Measurements from ENCODE around the gene CHRM2.
A peak's percentile ranks its signal among the peaks of the same experiment; 100 is the strongest.

Gene CHRM2

GRCh38 chr7:136953386-136953785 lies 84.9 kb downstream of the CHRM2 start:
- H3K27ac ChIP-seq, result no peak overlapping the region
- H3K4me2 ChIP-seq, result no peak overlapping the region

GRCh38 chr7:136956232-136956631 lies 87.8 kb downstream of the CHRM2 start:
- TF ChIP-seq Cebpa-rat (IDR thresholded peaks at IDR 0.05), result no peak
- H4K20me1 ChIP-seq, result no peaks in the 10 kb centered on the region
- H3K4me2 ChIP-seq, result peak overlapping the region; percentile 65
- H3K4me3 ChIP-seq, result no peak overlapping the region
- H3K9ac ChIP-seq, result no peak overlapping the region
- H3K27me3 ChIP-seq, result no peaks in the 10 kb centered on the region
- H3K36me3 ChIP-seq, result no peaks in the 10 kb centered on the region
- H3K4me1 ChIP-seq, result peaks cover 22% of the 10 kb centered on the region
- peaks cover 4% of the 10 kb centered on the region; the same call in 1 of the 2 replicates for H3K9me3 ChIP-seq
- H3K27ac ChIP-seq, result peak overlapping the region; percentile 55; the same call in 1 of the 2 replicates

More at GRCh38 chr7:136953386-136953785, 84.9 kb downstream of the CHRM2 start:
- no peaks in the 10 kb centered on the region for H3K27me3 ChIP-seq
- no peak for TF ChIP-seq Cebpa-rat (IDR thresholded peaks at IDR 0.05)
- H3K9ac ChIP-seq, result no peak overlapping the region
- H3K4me1 ChIP-seq, result peaks cover 22% of the 10 kb centered on the region
- peaks cover 4% of the 10 kb centered on the region; the same call in 1 of the 2 replicates for H3K9me3 ChIP-seq
- no peak overlapping the region for H3K4me3 ChIP-seq
- no peaks in the 10 kb centered on the region for H4K20me1 ChIP-seq
- H3K36me3 ChIP-seq, result no peaks in the 10 kb centered on the region

GRCh38 chr7:136956671-136957070 lies 88.2 kb downstream of the CHRM2 start:
- H3K27ac ChIP-seq, result peak overlapping the region; percentile 55; the same call in 1 of the 2 replicates
- peak overlapping the region; percentile 65 for H3K4me2 ChIP-seq
- H3K27me3 ChIP-seq, result no peaks in the 10 kb centered on the region
- H3K4me1 ChIP-seq, result peaks cover 22% of the 10 kb centered on the region
- peaks cover 4% of the 10 kb centered on the region; the same call in 1 of the 2 replicates for H3K9me3 ChIP-seq
- no peak overlapping the region for H3K4me3 ChIP-seq
- no peak for TF ChIP-seq Cebpa-rat (IDR thresholded peaks at IDR 0.05)
- H3K9ac ChIP-seq, result no peak overlapping the region
- H4K20me1 ChIP-seq, result no peaks in the 10 kb centered on the region
- H3K36me3 ChIP-seq, result no peaks in the 10 kb centered on the region

- no peaks in the 10 kb centered on the region for H4K20me1 ChIP-seq
- no peak overlapping the region for H3K4me2 ChIP-seq
- H3K27ac ChIP-seq, result no peak overlapping the region
- no peaks in the 10 kb centered on the region for H3K36me3 ChIP-seq
- H3K4me1 ChIP-seq, result peaks cover 22% of the 10 kb centered on the region
- TF ChIP-seq Cebpa-rat (IDR thresholded peaks at IDR 0.05), result no peak
- no peaks in the 10 kb centered on the region for H3K27me3 ChIP-seq
- H3K9ac ChIP-seq, result no peak overlapping the region
- peaks cover 4% of the 10 kb centered on the region; the same call in 1 of the 2 replicates for H3K9me3 ChIP-seq
- no peak overlapping the region for H3K4me3 ChIP-seq
These were observed 88.9 kb downstream of the CHRM2 start for GRCh38 chr7:136957391-136957790.

- TF ChIP-seq Cebpa-rat (IDR thresholded peaks at IDR 0.05), result no peak
- Histone ChIP-seq H3K36me3 (no peaks in the 10 kb centered on the region), H3K27me3 (no peaks in the 10 kb centered on the region), H3K4me2 (no peak overlapping the region), H3K27ac (no peak overlapping the region), H4K20me1 (no peaks in the 10 kb centered on the region), H3K9me3 (no peaks in the 10 kb centered on the region), H3K4me1 (peaks cover 22% of the 10 kb centered on the region), H3K9ac (no peak overlapping the region), H3K4me3 (no peak overlapping the region)
These were observed 89.6 kb downstream of the CHRM2 start for GRCh38 chr7:136958016-136958415.

- TF ChIP-seq Cebpa-rat (IDR thresholded peaks at IDR 0.05), result no peak
- H3K4me1 ChIP-seq, result no peaks in the 10 kb centered on the region
- no peak overlapping the region for H3K27ac ChIP-seq
These were observed 95.9 kb downstream of the CHRM2 start for GRCh38 chr7:136964347-136964746.

GRCh38 chr7:136966825-136967224 lies 98.4 kb downstream of the CHRM2 start:
- no peak overlapping the region for H3K9ac ChIP-seq
- H3K27me3 ChIP-seq, result no peaks in the 10 kb centered on the region
- no peak overlapping the region for H3K4me2 ChIP-seq
- no peaks in the 10 kb centered on the region for H4K20me1 ChIP-seq
- no peaks in the 10 kb centered on the region for H3K36me3 ChIP-seq
- H3K4me1 ChIP-seq, result no peaks in the 10 kb centered on the region
- no peak for TF ChIP-seq Cebpa-rat (IDR thresholded peaks at IDR 0.05)
- H3K9me3 ChIP-seq, result no peaks in the 10 kb centered on the region
- no peak overlapping the region for H3K4me3 ChIP-seq
- no peak overlapping the region for H3K27ac ChIP-seq

More at GRCh38 chr7:136964347-136964746, 95.9 kb downstream of the CHRM2 start:
- H3K4me2 ChIP-seq, result no peak overlapping the region
- no peaks in the 10 kb centered on the region for H4K20me1 ChIP-seq
- no peaks in the 10 kb centered on the region for H3K9me3 ChIP-seq
- H3K36me3 ChIP-seq, result no peaks in the 10 kb centered on the region
- no peak overlapping the region for H3K9ac ChIP-seq
- no peak overlapping the region for H3K4me3 ChIP-seq
- H3K27me3 ChIP-seq, result no peaks in the 10 kb centered on the region

- no peaks in the 10 kb centered on the region for H3K27me3 ChIP-seq
- no peak overlapping the region for H3K27ac ChIP-seq
- no peaks in the 10 kb centered on the region for H3K4me1 ChIP-seq
- H3K9me3 ChIP-seq, result no peaks in the 10 kb centered on the region
- no peak overlapping the region for H3K4me3 ChIP-seq
- TF ChIP-seq Cebpa-rat (IDR thresholded peaks at IDR 0.05), result no peak
- H3K4me2 ChIP-seq, result no peak overlapping the region
- H3K9ac ChIP-seq, result no peak overlapping the region
- H3K36me3 ChIP-seq, result no peaks in the 10 kb centered on the region
- no peaks in the 10 kb centered on the region for H4K20me1 ChIP-seq
These were observed 101.3 kb downstream of the CHRM2 start for GRCh38 chr7:136969761-136970160.

GRCh38 chr7:136971776-136972175 lies 103.3 kb downstream of the CHRM2 start:
- no peaks in the 10 kb centered on the region for H3K9me3 ChIP-seq
- H3K4me1 ChIP-seq, result peaks cover under 1% of the 10 kb centered on the region
- no peak overlapping the region for H3K27ac ChIP-seq
- no peaks in the 10 kb centered on the region for H3K27me3 ChIP-seq
- H3K9ac ChIP-seq, result no peak overlapping the region
- H3K4me3 ChIP-seq, result no peak overlapping the region
- H4K20me1 ChIP-seq, result no peaks in the 10 kb centered on the region
- no peak overlapping the region for H3K4me2 ChIP-seq
- no peak for TF ChIP-seq Cebpa-rat (IDR thresholded peaks at IDR 0.05)
- H3K36me3 ChIP-seq, result no peaks in the 10 kb centered on the region

GRCh38 chr7:136976504-136977251 lies 108.2 kb downstream of the CHRM2 start:
- no peaks in the 10 kb centered on the region for H3K36me3 ChIP-seq
- H4K20me1 ChIP-seq, result no peaks in the 10 kb centered on the region
- no peak overlapping the region for H3K4me3 ChIP-seq
- H3K27ac ChIP-seq, result no peak overlapping the region
- TF ChIP-seq Cebpa-rat (IDR thresholded peaks at IDR 0.05), result no peak
- peaks cover 8% of the 10 kb centered on the region for H3K4me1 ChIP-seq
- peak overlapping the region; percentile 22 for H3K4me2 ChIP-seq
- no peaks in the 10 kb centered on the region; the same call in 1 of the 2 replicates for H3K9me3 ChIP-seq
- no peaks in the 10 kb centered on the region for H3K27me3 ChIP-seq
- no peak overlapping the region for H3K9ac ChIP-seq

All from BLaER1 (cell line).